ENCODE results near the gene TMEM200C.

Gene TMEM200C

GRCh38 chr18:5874336-5874735 is 21.0 kb downstream of the TMEM200C start:
- TF ChIP-seq TOX (CRISPR knock-in tag; IDR thresholded peaks at IDR 0.05; ENCODE audit: borderline replicate concordance) (no peak), ZNF8 (CRISPR knock-in tag; IDR thresholded peaks at IDR 0.05) (no peak), OSR1 (CRISPR knock-in tag; IDR thresholded peaks at IDR 0.05) (no peak), PATZ1 (CRISPR knock-in tag; IDR thresholded peaks at IDR 0.05; ENCODE audit: borderline replicate concordance) (no peak), ZNF565 (CRISPR knock-in tag; conservative IDR thresholded peaks at IDR 0.05; ENCODE audit: low read depth) (no peak), ARNTL (CRISPR knock-in tag; IDR thresholded peaks at IDR 0.05; ENCODE audit: borderline replicate concordance, low read depth) (no peak), ZC3H10 (CRISPR knock-in tag; IDR thresholded peaks at IDR 0.05) (no peak), ISL1 (CRISPR knock-in tag; IDR thresholded peaks at IDR 0.05) (no peak), BACH2 (CRISPR knock-in tag; IDR thresholded peaks at IDR 0.05; ENCODE audit: borderline replicate concordance) (no peak), ZNF70 (CRISPR knock-in tag; IDR thresholded peaks at IDR 0.05) (no peak)
- TF ChIP-seq, protein P1, sequence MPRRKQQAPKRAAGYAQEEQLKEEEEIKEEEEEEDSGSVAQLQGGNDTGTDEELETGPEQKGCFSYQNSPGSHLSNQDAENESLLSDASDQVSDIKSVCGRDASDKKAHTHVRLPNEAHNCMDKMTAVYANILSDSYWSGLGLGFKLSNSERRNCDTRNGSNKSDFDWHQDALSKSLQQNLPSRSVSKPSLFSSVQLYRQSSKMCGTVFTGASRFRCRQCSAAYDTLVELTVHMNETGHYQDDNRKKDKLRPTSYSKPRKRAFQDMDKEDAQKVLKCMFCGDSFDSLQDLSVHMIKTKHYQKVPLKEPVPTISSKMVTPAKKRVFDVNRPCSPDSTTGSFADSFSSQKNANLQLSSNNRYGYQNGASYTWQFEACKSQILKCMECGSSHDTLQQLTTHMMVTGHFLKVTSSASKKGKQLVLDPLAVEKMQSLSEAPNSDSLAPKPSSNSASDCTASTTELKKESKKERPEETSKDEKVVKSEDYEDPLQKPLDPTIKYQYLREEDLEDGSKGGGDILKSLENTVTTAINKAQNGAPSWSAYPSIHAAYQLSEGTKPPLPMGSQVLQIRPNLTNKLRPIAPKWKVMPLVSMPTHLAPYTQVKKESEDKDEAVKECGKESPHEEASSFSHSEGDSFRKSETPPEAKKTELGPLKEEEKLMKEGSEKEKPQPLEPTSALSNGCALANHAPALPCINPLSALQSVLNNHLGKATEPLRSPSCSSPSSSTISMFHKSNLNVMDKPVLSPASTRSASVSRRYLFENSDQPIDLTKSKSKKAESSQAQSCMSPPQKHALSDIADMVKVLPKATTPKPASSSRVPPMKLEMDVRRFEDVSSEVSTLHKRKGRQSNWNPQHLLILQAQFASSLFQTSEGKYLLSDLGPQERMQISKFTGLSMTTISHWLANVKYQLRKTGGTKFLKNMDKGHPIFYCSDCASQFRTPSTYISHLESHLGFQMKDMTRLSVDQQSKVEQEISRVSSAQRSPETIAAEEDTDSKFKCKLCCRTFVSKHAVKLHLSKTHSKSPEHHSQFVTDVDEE (CRISPR knock-in tag; IDR thresholded peaks at IDR 0.05) = no peak
- TF ChIP-seq, protein P2, sequence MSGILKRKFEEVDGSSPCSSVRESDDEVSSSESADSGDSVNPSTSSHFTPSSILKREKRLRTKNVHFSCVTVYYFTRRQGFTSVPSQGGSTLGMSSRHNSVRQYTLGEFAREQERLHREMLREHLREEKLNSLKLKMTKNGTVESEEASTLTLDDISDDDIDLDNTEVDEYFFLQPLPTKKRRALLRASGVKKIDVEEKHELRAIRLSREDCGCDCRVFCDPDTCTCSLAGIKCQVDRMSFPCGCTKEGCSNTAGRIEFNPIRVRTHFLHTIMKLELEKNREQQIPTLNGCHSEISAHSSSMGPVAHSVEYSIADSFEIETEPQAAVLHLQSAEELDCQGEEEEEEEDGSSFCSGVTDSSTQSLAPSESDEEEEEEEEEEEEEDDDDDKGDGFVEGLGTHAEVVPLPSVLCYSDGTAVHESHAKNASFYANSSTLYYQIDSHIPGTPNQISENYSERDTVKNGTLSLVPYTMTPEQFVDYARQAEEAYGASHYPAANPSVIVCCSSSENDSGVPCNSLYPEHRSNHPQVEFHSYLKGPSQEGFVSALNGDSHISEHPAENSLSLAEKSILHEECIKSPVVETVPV (CRISPR knock-in tag; IDR thresholded peaks at IDR 0.05) = no peak
- TF ChIP-seq, protein P3, sequence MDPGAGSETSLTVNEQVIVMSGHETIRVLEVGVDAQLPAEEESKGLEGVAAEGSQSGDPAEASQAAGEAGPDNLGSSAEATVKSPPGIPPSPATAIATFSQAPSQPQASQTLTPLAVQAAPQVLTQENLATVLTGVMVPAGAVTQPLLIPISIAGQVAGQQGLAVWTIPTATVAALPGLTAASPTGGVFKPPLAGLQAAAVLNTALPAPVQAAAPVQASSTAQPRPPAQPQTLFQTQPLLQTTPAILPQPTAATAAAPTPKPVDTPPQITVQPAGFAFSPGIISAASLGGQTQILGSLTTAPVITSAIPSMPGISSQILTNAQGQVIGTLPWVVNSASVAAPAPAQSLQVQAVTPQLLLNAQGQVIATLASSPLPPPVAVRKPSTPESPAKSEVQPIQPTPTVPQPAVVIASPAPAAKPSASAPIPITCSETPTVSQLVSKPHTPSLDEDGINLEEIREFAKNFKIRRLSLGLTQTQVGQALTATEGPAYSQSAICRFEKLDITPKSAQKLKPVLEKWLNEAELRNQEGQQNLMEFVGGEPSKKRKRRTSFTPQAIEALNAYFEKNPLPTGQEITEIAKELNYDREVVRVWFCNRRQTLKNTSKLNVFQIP (CRISPR knock-in tag; IDR thresholded peaks at IDR 0.05; ENCODE audit: borderline replicate concordance, low read depth) = no peak
- ATAC-seq = no peak

DNA sequence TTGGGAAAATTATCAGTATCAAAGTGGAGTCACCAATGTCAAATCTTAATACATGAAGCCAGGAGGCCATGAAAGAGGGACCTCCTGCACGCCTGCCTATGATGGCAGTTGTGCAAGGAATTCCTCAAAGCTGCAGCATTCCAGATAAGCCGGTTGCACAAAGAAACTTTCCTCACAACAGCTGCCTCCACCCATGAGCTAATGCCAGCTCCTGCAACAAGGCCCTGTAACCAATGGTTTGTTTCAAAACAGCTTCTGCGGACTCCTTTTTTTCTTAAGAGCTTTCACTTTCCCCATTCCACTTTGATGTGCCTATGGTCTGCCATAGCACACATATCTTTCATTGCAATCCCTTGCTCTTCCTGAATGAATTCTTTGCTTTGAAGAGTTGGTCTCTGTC is 22.4 kb downstream of the TMEM200C start:
- TF ChIP-seq ZC3H10 (CRISPR knock-in tag; IDR thresholded peaks at IDR 0.05) (no peak), ZNF565 (CRISPR knock-in tag; conservative IDR thresholded peaks at IDR 0.05; ENCODE audit: low read depth) (no peak), TOX (CRISPR knock-in tag; IDR thresholded peaks at IDR 0.05; ENCODE audit: borderline replicate concordance) (no peak), ISL1 (CRISPR knock-in tag; IDR thresholded peaks at IDR 0.05) (no peak)
- no peak for ATAC-seq

DNA sequence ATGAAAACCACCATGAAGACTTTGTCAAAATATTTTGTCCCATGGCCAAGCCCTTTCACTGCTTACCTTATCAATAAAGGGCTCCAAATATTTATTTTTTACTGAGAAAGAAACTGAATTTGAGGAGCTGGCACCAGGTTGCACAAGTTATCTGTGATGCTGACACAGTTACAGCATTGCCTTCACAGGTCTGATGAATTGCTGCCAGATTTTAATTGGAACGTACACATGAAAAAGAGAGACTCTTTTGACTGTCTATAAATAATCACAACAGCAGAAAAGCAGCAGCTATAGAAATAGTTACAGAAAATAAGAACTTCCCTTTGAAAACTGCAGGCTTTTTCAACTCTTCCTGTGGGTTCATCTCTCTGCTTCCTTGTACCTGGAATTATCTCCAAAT is 23.9 kb downstream of the TMEM200C start:
- no peak for ATAC-seq
- no peak for TF ChIP-seq ESRRG (CRISPR knock-in tag; IDR thresholded peaks at IDR 0.05)
- no peak for TF ChIP-seq CSDC2 (CRISPR knock-in tag; IDR thresholded peaks at IDR 0.05)
- TF ChIP-seq, protein P1 (CRISPR knock-in tag; IDR thresholded peaks at IDR 0.05) = no peak
- no peak for TF ChIP-seq ZNF8 (CRISPR knock-in tag; IDR thresholded peaks at IDR 0.05)
- no peak for TF ChIP-seq PATZ1 (CRISPR knock-in tag; IDR thresholded peaks at IDR 0.05; ENCODE audit: borderline replicate concordance)
- no peak for TF ChIP-seq SNAI2 (CRISPR knock-in tag; IDR thresholded peaks at IDR 0.05)
- no peak for TF ChIP-seq OSR1 (CRISPR knock-in tag; IDR thresholded peaks at IDR 0.05)
- TF ChIP-seq ZNF565 (CRISPR knock-in tag; conservative IDR thresholded peaks at IDR 0.05; ENCODE audit: low read depth) = no peak
- no peak for TF ChIP-seq ARNTL (CRISPR knock-in tag; IDR thresholded peaks at IDR 0.05; ENCODE audit: borderline replicate concordance, low read depth)
- TF ChIP-seq GLIS3 (CRISPR knock-in tag; IDR thresholded peaks at IDR 0.05) = no peak
- TF ChIP-seq, protein P3 (CRISPR knock-in tag; IDR thresholded peaks at IDR 0.05; ENCODE audit: borderline replicate concordance, low read depth) = no peak
- no peak for TF ChIP-seq TOX (CRISPR knock-in tag; IDR thresholded peaks at IDR 0.05; ENCODE audit: borderline replicate concordance)
- TF ChIP-seq RARB (CRISPR knock-in tag; IDR thresholded peaks at IDR 0.05) = no peak
- no peak for TF ChIP-seq TCF4 (CRISPR knock-in tag; IDR thresholded peaks at IDR 0.05; ENCODE audit: borderline replicate concordance)
- no peak for TF ChIP-seq ZFP3 (CRISPR knock-in tag; IDR thresholded peaks at IDR 0.05)
- no peak for TF ChIP-seq ISL1 (CRISPR knock-in tag; IDR thresholded peaks at IDR 0.05)
